Astrocyte (in vitro differentiated cells and primary cell): ENCODE data around the gene CNOT3. TPM values are rescaled to one million over a fixed set of nuclear protein-coding genes. Genes with fewer than 3 reads are reported as not detected.

Source experiments
- DNase-seq: peaks from one replicate; pipeline ENCODE4 v3.0.0-alpha.2; 2010; ENCODE audit warnings: low read depth
- FAIRE-seq: peaks from 2 replicates; lab custom pipeline; 2011; peaks lifted over from hg19 to GRCh38; lab: Jason Lieb, UNC
- H2AFZ ChIP-seq: 2 replicates; pipeline ENCODE4 v1.6.0; 2012; ENCODE audit warnings: low read depth, low read length, inconsistent platforms
- H3K27ac ChIP-seq: 2 replicates; pipeline ENCODE4 v1.5.1; 2011; ENCODE audit warnings: low read depth, low read length, inconsistent platforms
- H3K27me3 ChIP-seq: 2 replicates; pipeline ENCODE4 v1.6.0; 2011; ENCODE audit warnings: low read length, inconsistent platforms; ENCODE audit not compliant: insufficient read depth
- H3K36me3 ChIP-seq: 2 replicates; pipeline ENCODE4 v1.5.1; 2011; ENCODE audit warnings: low read length, inconsistent platforms; ENCODE audit not compliant: insufficient read depth
- H3K4me1 ChIP-seq: 2 replicates; pipeline ENCODE4 v1.5.1; 2011; ENCODE audit warnings: low read length, inconsistent platforms; ENCODE audit not compliant: insufficient read depth
- H3K4me2 ChIP-seq: 2 replicates; pipeline ENCODE4 v1.6.0; 2012; ENCODE audit warnings: low read length, inconsistent platforms
- H3K4me3 ChIP-seq: 2 replicates; pipeline ENCODE4 v1.5.1; 2011; ENCODE audit warnings: low read depth, mild to moderate bottlenecking, low read length, inconsistent platforms; ENCODE audit not compliant: insufficient read depth
- H3K79me2 ChIP-seq: 2 replicates; pipeline ENCODE4 v1.6.0; 2012; ENCODE audit warnings: mild to moderate bottlenecking, low read length, inconsistent platforms; ENCODE audit not compliant: insufficient read depth
- H3K9ac ChIP-seq: 2 replicates; pipeline ENCODE4 v1.6.0; 2012; ENCODE audit warnings: mild to moderate bottlenecking, low read length, inconsistent platforms
- H3K9me3 ChIP-seq: 2 replicates; pipeline ENCODE4 v1.5.1; 2012; ENCODE audit warnings: low read depth, mild to moderate bottlenecking, low read length, inconsistent platforms; ENCODE audit not compliant: insufficient read depth
- H4K20me1 ChIP-seq: 2 replicates; pipeline ENCODE4 v1.6.0; 2012; ENCODE audit warnings: low read length, inconsistent platforms; ENCODE audit not compliant: insufficient read depth
- H3K27ac Mint-ChIP-seq: one replicate; pipeline ENCODE4 v1.8.0; 2021; ENCODE audit warnings: mild to moderate bottlenecking, mixed read lengths; ENCODE audit not compliant: unreplicated experiment
- H3K27me3 Mint-ChIP-seq: one replicate; pipeline ENCODE4 v1.8.0; 2021; ENCODE audit warnings: low read depth, mixed read lengths; ENCODE audit not compliant: unreplicated experiment
- H3K36me3 Mint-ChIP-seq: one replicate; pipeline ENCODE4 v1.8.0; 2021; ENCODE audit warnings: low read depth, mixed read lengths; ENCODE audit not compliant: unreplicated experiment
- H3K4me1 Mint-ChIP-seq: one replicate; pipeline ENCODE4 v1.8.0; 2021; ENCODE audit warnings: low read depth, mixed read lengths; ENCODE audit not compliant: unreplicated experiment
- H3K4me3 Mint-ChIP-seq: one replicate; pipeline ENCODE4 v1.8.0; 2021; ENCODE audit warnings: mild to moderate bottlenecking, moderate library complexity, mixed read lengths; ENCODE audit not compliant: unreplicated experiment
- H3K9me3 Mint-ChIP-seq: one replicate; pipeline ENCODE4 v1.8.0; 2021; ENCODE audit warnings: mild to moderate bottlenecking, mixed read lengths; ENCODE audit not compliant: unreplicated experiment
- CTCF ChIP-seq: IDR thresholded peaks from 2 replicates; pipeline ENCODE4 v1.5.1; 2011; ENCODE audit warnings: low read depth, mild to moderate bottlenecking, inconsistent platforms, low read length, moderate library complexity; ENCODE audit not compliant: insufficient read depth
- EZH2 ChIP-seq: IDR thresholded peaks from 2 replicates; pipeline ENCODE4 v1.6.1; 2012; ENCODE audit warnings: mild to moderate bottlenecking, low read length, inconsistent platforms; ENCODE audit not compliant: insufficient read depth
- total RNA-seq: library from RNA; stranded (reverse); gene quantifications from 2 replicates; pipeline ENCODE4 v1.2.1, GENCODE V29; 2021

CNOT3 gene
- total RNA-seq, 1 donor from 2014 or later: 39.2 TPM

- H3K9ac ChIP-seq: no peak overlapping the region
- H3K4me2 ChIP-seq: no peak overlapping the region
- H3K27me3 Mint-ChIP-seq: no peaks in the 10 kb centered on the region
- H4K20me1 ChIP-seq: peaks cover 71% of the 10 kb centered on the region
- no peaks in the 10 kb centered on the region for H3K9me3 Mint-ChIP-seq
- peaks cover 31% of the 10 kb centered on the region for H3K36me3 Mint-ChIP-seq
- no peak overlapping the region for H3K4me3 ChIP-seq
- no peak overlapping the region for H3K27ac Mint-ChIP-seq
- H3K27me3 ChIP-seq: no peaks in the 10 kb centered on the region
- DNase-seq: no peak
- no peaks in the 10 kb centered on the region for H3K9me3 ChIP-seq
- no peak overlapping the region for H3K4me3 Mint-ChIP-seq
- H3K4me1 ChIP-seq: peaks cover under 1% of the 10 kb centered on the region
- H3K27ac ChIP-seq: no peak overlapping the region
- peaks cover 47% of the 10 kb centered on the region for H3K36me3 ChIP-seq
- no peak overlapping the region for H2AFZ ChIP-seq
- no peaks in the 10 kb centered on the region for H3K4me1 Mint-ChIP-seq
- peaks cover 15% of the 10 kb centered on the region for H3K79me2 ChIP-seq
- no peak for FAIRE-seq
- no peak for TF ChIP-seq EZH2
- TF ChIP-seq CTCF: no peak
These were observed 10.1 kb downstream of the CNOT3 start for GRCh38 chr19:54147676-54148075.

GRCh38 chr19:54148158-54148557 lies 10.6 kb downstream of the CNOT3 start:
- Mint-ChIP-seq H3K27me3 (no peaks in the 10 kb centered on the region), H3K9me3 (no peaks in the 10 kb centered on the region), H3K4me1 (no peaks in the 10 kb centered on the region), H3K36me3 (peaks cover 31% of the 10 kb centered on the region), H3K27ac (no peak overlapping the region), H3K4me3 (no peak overlapping the region)
- Histone ChIP-seq H3K4me2 (no peak overlapping the region), H3K9ac (no peak overlapping the region), H4K20me1 (peaks cover 68% of the 10 kb centered on the region), H3K79me2 (peaks cover 12% of the 10 kb centered on the region), H2AFZ (no peak overlapping the region), H3K27me3 (no peaks in the 10 kb centered on the region), H3K27ac (no peak overlapping the region), H3K4me3 (no peak overlapping the region), H3K36me3 (peaks cover 45% of the 10 kb centered on the region), H3K9me3 (no peaks in the 10 kb centered on the region), H3K4me1 (peaks cover 2% of the 10 kb centered on the region)
- TF ChIP-seq EZH2 (no peak), CTCF (no peak)
- DNase-seq (no peak), FAIRE-seq (no peak)

- peaks cover 1% of the 10 kb centered on the region for H3K4me1 Mint-ChIP-seq
- H3K4me3 Mint-ChIP-seq: no peak overlapping the region
- DNase-seq (no peak), FAIRE-seq (no peak)
- H3K36me3 Mint-ChIP-seq: peaks cover 32% of the 10 kb centered on the region
- Histone ChIP-seq H3K27ac (no peak overlapping the region), H3K4me3 (no peak overlapping the region), H3K27me3 (no peaks in the 10 kb centered on the region), H3K4me2 (no peak overlapping the region), H3K9ac (no peak overlapping the region), H3K9me3 (no peaks in the 10 kb centered on the region), H2AFZ (no peak overlapping the region), H3K4me1 (peaks cover 6% of the 10 kb centered on the region), H3K79me2 (peaks cover 10% of the 10 kb centered on the region), H4K20me1 (peaks cover 69% of the 10 kb centered on the region), H3K36me3 (peaks cover 45% of the 10 kb centered on the region)
- TF ChIP-seq CTCF (no peak), EZH2 (no peak)
- H3K27me3 Mint-ChIP-seq: no peaks in the 10 kb centered on the region
- no peak overlapping the region for H3K27ac Mint-ChIP-seq
- H3K9me3 Mint-ChIP-seq: no peaks in the 10 kb centered on the region
These were observed 11.7 kb downstream of the CNOT3 start for GRCh38 chr19:54149021-54149812.
